HepG2 (cell line): ENCODE measurements around the gene C2orf74. TPM values are rescaled to one million over a fixed set of nuclear protein-coding genes. Genes with fewer than 3 reads are reported as not detected.

Experiments
- CENPT ChIP-seq: sonication (generic); formaldehyde crosslinking; IDR thresholded peaks from 2 replicates; pipeline ENCODE4 v1.8.0; 2022; ENCODE audit warnings: low read depth, mild to moderate bottlenecking, moderate library complexity, missing genetic modification reagents
- GATAD1 ChIP-seq: IDR thresholded peaks from 2 replicates; pipeline ENCODE4 v1.6.1; 2016; ENCODE audit warnings: missing genetic modification reagents, missing compliant biosample characterization
- HNRNPH1 ChIP-seq: fragments of 200-400 bp; formaldehyde crosslinking; optimal IDR thresholded peaks from 2 replicates; pipeline ENCODE3; 2017; ENCODE audit warnings: mild to moderate bottlenecking, low read depth, low read length
- HOXA7 ChIP-seq: sonication (generic); formaldehyde crosslinking; IDR thresholded peaks from 2 replicates; pipeline ENCODE4 v1.8.1; 2022; ENCODE audit warnings: mild to moderate bottlenecking, missing genetic modification reagents, moderate library complexity
- MYNN ChIP-seq: sonication (generic); formaldehyde crosslinking; IDR thresholded peaks from 2 replicates; pipeline ENCODE4 v1.4.0; 2020; ENCODE audit warnings: mild to moderate bottlenecking, low read depth, missing genetic modification reagents
- NR2C2 ChIP-seq: sonication (generic); formaldehyde crosslinking; IDR thresholded peaks from 2 replicates; pipeline ENCODE4 v1.4.0; 2020; ENCODE audit warnings: missing genetic modification reagents, mild to moderate bottlenecking, moderate library complexity, borderline replicate concordance
- SCMH1 ChIP-seq: sonication (generic); formaldehyde crosslinking; IDR thresholded peaks from 2 replicates; pipeline ENCODE4 v1.9.0; 2021; ENCODE audit warnings: missing genetic modification reagents, mild to moderate bottlenecking, borderline replicate concordance
- TAF1 ChIP-seq: sonication (generic); formaldehyde crosslinking; IDR thresholded peaks from 2 replicates; pipeline ENCODE4 v1.4.0; 2020; ENCODE audit warnings: missing genetic modification reagents
- YEATS4 ChIP-seq: sonication (generic); formaldehyde crosslinking; IDR thresholded peaks from 2 replicates; pipeline ENCODE4 v1.4.0; 2020; ENCODE audit warnings: missing genetic modification reagents, borderline replicate concordance
- ZBTB21 ChIP-seq: sonication (generic); formaldehyde crosslinking; IDR thresholded peaks from 2 replicates; pipeline ENCODE4 v1.4.0; 2020; ENCODE audit warnings: missing genetic modification reagents
- ZNF564 ChIP-seq: sonication (generic); formaldehyde crosslinking; IDR thresholded peaks from 2 replicates; pipeline ENCODE4 v1.8.1; 2023; ENCODE audit warnings: mild to moderate bottlenecking, missing genetic modification reagents
- ZNF83 ChIP-seq: sonication (generic); formaldehyde crosslinking; IDR thresholded peaks from 2 replicates; pipeline ENCODE4 v1.4.0; 2020; ENCODE audit warnings: missing genetic modification reagents, mild to moderate bottlenecking, borderline replicate concordance
- ZNF891 ChIP-seq: sonication (generic); formaldehyde crosslinking; IDR thresholded peaks from 2 replicates; pipeline ENCODE4 v1.5.0; 2020; ENCODE audit warnings: mild to moderate bottlenecking, missing genetic modification reagents
- ZSCAN31 ChIP-seq: sonication (generic); formaldehyde crosslinking; IDR thresholded peaks from 2 replicates; pipeline ENCODE4 v1.5.0; 2020; ENCODE audit warnings: low read depth, mild to moderate bottlenecking, missing genetic modification reagents
- polyA plus RNA-seq, 8 experiments: library from polyadenylated mRNA; depleted of rRNA in 3 of 8; stranded (reverse) in 7 of 8; unstranded in 1 of 8; fragments of >200 nt; fragmentation: Illumina TruSeq in 4 of 8; extraction: Trizol in 4 of 8; gene quantifications; 2 replicates each; pipeline versions ENCODE4 v1.2.1 to v1.2.3, GENCODE V29; 2011 to 2016; ENCODE audit warnings: low read depth in 4 of 8, missing spikeins in 1 of 8, mixed read lengths in 1 of 8; ENCODE audit not compliant: insufficient read depth in 1 of 8
- total RNA-seq, 5 experiments: library from RNA; depleted of rRNA; stranded (reverse); fragments of >200 nt; fragmentation: Illumina TruSeq; extraction: Trizol; gene quantifications; 2 replicates each; pipeline ENCODE4 v1.2.3, GENCODE V29; 2016; ENCODE audit warnings: low read depth in 1 of 5
- TF ChIP-seq, protein P1 (sequence below): sonication (generic); formaldehyde crosslinking; IDR thresholded peaks from 2 replicates; pipeline ENCODE4 v1.5.1; 2020; ENCODE audit warnings: missing genetic modification reagents, mild to moderate bottlenecking, borderline replicate concordance
- TF ChIP-seq, protein P2 (sequence below): sonication (generic); formaldehyde crosslinking; IDR thresholded peaks from 2 replicates; pipeline ENCODE4 v1.5.1; 2020; ENCODE audit warnings: missing genetic modification reagents, mild to moderate bottlenecking, borderline replicate concordance
- TF ChIP-seq, protein P3 (sequence below): sonication (generic); formaldehyde crosslinking; IDR thresholded peaks from 2 replicates; pipeline ENCODE4 v1.5.1; 2020; ENCODE audit warnings: missing genetic modification reagents, mild to moderate bottlenecking, borderline replicate concordance
- TF ChIP-seq, protein P4 (sequence below): sonication (generic); formaldehyde crosslinking; IDR thresholded peaks from 2 replicates; pipeline ENCODE4 v1.8.1; 2023; ENCODE audit warnings: mild to moderate bottlenecking, missing genetic modification reagents

The C2orf74 gene
- total and polyA plus RNA-seq, 2 of the 13 experiments (the other 11 are each of a cell fraction or from before 2014, with no cell fraction given) = 10.6 to 13.8 TPM

DNA sequence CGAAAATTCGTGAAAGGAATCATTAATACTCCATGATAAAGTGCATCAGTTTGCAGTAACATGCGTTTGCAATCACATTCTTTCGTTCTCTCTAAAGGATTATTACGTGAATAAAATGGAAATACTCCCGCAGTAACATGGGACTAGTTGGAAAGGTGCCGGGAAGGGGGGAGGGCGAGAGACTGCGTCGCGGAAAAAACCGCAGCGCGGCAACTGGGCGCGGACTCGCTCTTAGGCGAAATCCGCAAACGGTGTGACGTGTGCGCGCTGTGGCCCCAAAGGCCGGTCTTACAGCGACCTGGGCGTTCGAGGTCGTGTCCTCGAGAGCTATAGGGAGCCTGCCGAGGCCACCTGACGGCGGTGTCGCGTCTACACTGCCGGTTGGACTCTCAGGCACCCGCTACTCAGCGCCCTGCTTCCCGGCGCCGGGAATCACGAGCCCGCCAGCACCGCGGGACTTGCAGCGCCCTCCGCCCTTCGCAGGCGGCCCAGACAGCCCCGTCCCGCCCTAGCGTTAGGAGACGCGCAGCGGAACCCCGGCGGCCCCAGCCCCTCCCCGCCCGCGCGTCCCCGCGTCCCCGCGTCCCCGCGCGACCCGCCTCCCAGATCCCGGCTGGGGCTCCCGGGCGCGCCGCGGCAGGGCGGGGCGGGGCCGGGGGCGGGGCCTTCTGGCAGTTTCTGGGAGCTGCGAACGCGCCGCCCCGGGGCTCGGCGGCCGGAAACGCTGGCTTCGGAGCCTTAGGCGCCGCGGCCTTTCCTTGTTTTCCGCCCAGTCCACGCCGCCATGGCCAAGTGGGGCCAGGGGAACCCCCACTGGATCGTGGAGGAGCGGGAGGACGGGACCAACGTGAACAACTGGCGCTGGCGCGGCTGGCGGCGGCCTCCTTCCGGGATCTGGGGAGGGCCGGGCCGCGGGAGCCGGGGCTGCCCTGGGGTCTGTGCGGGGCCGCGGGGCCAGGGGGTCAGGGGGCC lies 15.1 kb downstream of the C2orf74 start (continued):
- no peak for TF ChIP-seq MYNN (CRISPR knock-in tag)
- TF ChIP-seq ZNF891 (CRISPR knock-in tag) = peak; percentile 94; the same call in 1 of the 2 replicates
- TF ChIP-seq, protein P1, sequence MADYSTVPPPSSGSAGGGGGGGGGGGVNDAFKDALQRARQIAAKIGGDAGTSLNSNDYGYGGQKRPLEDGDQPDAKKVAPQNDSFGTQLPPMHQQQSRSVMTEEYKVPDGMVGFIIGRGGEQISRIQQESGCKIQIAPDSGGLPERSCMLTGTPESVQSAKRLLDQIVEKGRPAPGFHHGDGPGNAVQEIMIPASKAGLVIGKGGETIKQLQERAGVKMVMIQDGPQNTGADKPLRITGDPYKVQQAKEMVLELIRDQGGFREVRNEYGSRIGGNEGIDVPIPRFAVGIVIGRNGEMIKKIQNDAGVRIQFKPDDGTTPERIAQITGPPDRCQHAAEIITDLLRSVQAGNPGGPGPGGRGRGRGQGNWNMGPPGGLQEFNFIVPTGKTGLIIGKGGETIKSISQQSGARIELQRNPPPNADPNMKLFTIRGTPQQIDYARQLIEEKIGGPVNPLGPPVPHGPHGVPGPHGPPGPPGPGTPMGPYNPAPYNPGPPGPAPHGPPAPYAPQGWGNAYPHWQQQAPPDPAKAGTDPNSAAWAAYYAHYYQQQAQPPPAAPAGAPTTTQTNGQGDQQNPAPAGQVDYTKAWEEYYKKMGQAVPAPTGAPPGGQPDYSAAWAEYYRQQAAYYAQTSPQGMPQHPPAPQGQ (CRISPR knock-in tag) = 0 out of 2 replicates have a peak, but pooled peaks have one; percentile 20
- TF ChIP-seq ZBTB21 = peak; percentile 52; the same call in 1 of the 2 replicates
- TF ChIP-seq TAF1 (CRISPR knock-in tag) = peak; percentile 97
- peak; percentile 94 for TF ChIP-seq ZNF564 (CRISPR knock-in tag)
- TF ChIP-seq, protein P2, sequence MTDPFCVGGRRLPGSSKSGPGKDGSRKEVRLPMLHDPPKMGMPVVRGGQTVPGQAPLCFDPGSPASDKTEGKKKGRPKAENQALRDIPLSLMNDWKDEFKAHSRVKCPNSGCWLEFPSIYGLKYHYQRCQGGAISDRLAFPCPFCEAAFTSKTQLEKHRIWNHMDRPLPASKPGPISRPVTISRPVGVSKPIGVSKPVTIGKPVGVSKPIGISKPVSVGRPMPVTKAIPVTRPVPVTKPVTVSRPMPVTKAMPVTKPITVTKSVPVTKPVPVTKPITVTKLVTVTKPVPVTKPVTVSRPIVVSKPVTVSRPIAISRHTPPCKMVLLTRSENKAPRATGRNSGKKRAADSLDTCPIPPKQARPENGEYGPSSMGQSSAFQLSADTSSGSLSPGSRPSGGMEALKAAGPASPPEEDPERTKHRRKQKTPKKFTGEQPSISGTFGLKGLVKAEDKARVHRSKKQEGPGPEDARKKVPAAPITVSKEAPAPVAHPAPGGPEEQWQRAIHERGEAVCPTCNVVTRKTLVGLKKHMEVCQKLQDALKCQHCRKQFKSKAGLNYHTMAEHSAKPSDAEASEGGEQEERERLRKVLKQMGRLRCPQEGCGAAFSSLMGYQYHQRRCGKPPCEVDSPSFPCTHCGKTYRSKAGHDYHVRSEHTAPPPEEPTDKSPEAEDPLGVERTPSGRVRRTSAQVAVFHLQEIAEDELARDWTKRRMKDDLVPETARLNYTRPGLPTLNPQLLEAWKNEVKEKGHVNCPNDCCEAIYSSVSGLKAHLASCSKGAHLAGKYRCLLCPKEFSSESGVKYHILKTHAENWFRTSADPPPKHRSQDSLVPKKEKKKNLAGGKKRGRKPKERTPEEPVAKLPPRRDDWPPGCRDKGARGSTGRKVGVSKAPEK (CRISPR knock-in tag) = peak; percentile 65; the same call in 1 of the 2 replicates
- peak; percentile 70 for TF ChIP-seq GATAD1
- TF ChIP-seq YEATS4 (CRISPR knock-in tag) = peak; percentile 92
- TF ChIP-seq HOXA7 (CRISPR knock-in tag) = no peak
- TF ChIP-seq, protein P3, sequence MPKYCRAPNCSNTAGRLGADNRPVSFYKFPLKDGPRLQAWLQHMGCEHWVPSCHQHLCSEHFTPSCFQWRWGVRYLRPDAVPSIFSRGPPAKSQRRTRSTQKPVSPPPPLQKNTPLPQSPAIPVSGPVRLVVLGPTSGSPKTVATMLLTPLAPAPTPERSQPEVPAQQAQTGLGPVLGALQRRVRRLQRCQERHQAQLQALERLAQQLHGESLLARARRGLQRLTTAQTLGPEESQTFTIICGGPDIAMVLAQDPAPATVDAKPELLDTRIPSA = peak; percentile 76; the same call in 1 of the 2 replicates
- peak; percentile 48; the same call in 1 of the 2 replicates for TF ChIP-seq NR2C2
- TF ChIP-seq ZNF83 = no peak
- peak; percentile 4 for TF ChIP-seq CENPT (CRISPR knock-in tag)
- TF ChIP-seq, protein P4, sequence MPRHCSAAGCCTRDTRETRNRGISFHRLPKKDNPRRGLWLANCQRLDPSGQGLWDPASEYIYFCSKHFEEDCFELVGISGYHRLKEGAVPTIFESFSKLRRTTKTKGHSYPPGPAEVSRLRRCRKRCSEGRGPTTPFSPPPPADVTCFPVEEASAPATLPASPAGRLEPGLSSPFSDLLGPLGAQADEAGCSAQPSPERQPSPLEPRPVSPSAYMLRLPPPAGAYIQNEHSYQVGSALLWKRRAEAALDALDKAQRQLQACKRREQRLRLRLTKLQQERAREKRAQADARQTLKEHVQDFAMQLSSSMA = peak; percentile 43; the same call in 1 of the 2 replicates
- TF ChIP-seq ZSCAN31 (CRISPR knock-in tag) = peak; percentile 62
- no peak for TF ChIP-seq HNRNPH1
- no peak for TF ChIP-seq SCMH1 (CRISPR knock-in tag)
